RPMI7951 (cell line): ENCODE measurements around the gene LRP5. TPM values are rescaled to one million over a fixed set of nuclear protein-coding genes. Genes with fewer than 3 reads are reported as not detected.

Experiments used
- DNase-seq: peaks from one replicate; pipeline ENCODE4 v3.0.0-alpha.2; 2012; ENCODE audit warnings: low read depth
- total RNA-seq: library from RNA; depleted of rRNA; stranded (reverse); fragments of >200 nt; shearing (Covaris generic); gene quantifications from 2 replicates; pipeline ENCODE4 v1.2.3, GENCODE V29; 2014; rRNA removed

The LRP5 gene
- total RNA-seq, result 0.48 and 0.59 TPM in 2 replicates

- DNase-seq, result no peak
These were observed at the start of gene LRP5 for GRCh38 chr11:68312117-68312779. LRP5 (plus strand) TSS chr11:68312591; CDS start chr11:68312715, 124 bp downstream.

GRCh38 chr11:68263444-68264035 lies 48.9 kb upstream of the LRP5 start:
- no peak for DNase-seq

- DNase-seq, result no peak
These were observed 48.1 kb upstream of the LRP5 start for GRCh38 chr11:68264244-68264643.

- no peak for DNase-seq
These were observed 47.5 kb upstream of the LRP5 start for GRCh38 chr11:68264741-68265540.

DNA sequence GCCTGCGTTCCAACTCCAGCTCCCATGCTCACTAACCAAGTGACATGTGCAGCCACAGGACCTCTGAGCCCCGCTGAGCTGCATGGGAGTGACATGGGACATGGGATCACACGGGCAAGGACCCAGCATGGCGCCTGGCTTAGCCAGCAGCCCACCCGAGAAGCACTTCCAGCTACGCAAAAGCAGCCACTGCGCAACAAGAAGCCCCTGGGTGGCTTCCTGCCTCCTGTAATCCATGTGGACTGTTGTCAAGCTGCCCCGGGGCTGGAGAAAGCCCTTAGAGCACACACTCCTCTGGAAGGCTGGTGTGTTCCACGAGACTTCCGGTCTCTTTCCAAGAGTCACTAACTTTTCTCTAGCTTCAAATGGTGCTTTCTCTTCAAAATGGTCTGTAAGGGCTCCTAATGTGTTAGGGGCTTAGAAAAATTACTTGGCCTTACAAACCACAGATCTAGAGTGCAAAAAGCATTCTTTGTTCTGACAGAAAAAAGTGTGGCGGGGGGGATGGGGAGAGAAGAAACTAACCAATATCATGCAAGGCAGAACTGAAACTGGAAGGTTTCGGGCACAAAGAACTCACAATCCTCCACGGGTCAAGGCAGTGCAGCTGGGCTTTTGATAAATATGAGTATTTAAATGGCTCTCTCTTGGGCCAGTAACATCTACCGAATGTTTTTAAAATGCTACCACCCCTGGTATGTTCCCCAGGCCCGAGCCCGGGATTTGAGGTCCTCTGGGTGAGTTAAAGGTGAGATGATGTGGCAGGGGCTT lies 46.1 kb upstream of the LRP5 start:
- DNase-seq, result peak; percentile 34

- no peak for DNase-seq
These were observed 45.2 kb upstream of the LRP5 start for GRCh38 chr11:68266936-68267880.

DNA sequence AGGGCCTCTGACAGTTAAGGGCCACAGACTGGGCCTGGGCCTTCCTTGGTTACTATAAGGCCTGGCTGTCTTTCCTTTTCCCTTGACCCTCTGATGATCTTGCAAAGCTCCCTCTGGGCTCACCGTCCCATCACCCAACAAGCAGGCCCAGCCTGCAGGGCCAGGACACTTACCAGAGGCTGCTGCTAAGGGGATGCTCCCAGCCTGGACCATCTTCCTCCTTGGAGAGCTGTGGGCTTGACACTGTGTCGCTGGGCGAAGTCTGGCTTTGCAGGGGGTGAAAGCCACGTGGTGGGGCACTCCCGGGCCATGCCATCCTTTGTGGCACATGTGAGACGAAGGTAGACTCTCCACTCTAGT lies 44.5 kb upstream of the LRP5 start:
- DNase-seq, result no peak

DNA sequence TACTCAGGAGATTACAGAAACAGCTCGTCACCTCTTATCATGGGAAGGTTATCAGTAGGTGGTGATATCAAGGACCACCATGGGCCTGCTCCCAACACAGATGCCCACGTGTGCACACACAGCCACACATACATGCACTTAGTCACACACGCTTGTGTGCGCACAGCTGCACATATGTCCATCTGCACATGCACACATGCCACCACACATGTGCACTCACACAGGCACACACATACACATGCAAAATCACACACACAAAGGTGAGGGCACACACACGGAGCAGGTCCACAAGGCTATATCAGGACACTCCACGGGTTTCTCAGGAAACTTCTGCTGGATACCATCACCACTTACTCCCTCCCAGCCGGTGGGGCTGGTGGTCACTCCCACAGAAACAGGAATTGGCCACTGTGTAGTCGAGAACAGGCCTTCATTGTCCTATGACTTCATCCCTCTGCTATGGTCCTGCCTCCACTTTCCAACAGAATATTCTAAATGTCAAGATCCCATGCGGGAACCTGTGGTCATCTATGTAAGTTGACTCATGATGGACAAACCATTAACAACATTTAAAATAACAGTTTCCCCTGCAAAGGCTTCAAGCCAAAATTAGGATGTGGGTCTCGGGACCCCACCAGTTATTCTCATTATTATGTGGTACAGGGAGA lies 42.8 kb upstream of the LRP5 start:
- DNase-seq, result peak; percentile 80

DNA sequence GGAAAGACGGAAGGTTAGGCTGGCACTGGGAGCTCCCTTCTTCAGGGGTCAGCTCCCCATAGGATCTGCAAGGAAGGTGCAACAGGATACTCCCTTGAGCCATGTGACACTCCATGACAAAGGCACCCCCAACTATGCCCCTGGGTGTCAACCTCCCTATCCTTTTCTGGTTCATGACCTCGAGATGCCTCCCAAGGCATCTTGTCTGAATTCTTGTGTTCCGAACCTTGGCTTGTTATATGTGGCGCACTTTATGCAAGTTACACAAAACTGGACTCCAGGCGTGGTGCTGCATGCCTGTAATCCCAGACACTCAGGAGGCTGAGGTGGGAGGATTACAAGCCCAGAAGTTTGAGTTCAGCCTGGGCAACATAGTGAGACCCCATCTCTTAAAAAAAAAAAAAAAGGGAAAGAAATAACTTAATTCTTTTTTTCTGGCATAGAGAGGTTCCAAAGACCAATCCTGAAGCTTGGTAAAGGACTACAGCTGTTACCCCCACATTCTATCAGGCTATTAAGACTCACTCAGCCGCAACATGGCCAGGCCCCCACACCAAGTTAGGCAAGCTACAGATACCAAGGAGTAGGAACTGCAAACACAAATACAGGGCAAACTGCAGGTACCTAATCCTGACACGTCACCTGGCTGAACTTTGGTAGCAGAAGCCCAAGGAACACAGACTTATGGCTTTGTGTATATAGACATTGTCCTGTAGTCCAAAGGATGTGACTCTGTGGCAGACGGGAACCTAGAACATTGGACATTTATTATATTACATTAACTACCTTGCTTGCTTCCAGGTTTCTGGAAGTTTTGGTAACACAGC lies 42.0 kb upstream of the LRP5 start:
- DNase-seq, result no peak

DNA sequence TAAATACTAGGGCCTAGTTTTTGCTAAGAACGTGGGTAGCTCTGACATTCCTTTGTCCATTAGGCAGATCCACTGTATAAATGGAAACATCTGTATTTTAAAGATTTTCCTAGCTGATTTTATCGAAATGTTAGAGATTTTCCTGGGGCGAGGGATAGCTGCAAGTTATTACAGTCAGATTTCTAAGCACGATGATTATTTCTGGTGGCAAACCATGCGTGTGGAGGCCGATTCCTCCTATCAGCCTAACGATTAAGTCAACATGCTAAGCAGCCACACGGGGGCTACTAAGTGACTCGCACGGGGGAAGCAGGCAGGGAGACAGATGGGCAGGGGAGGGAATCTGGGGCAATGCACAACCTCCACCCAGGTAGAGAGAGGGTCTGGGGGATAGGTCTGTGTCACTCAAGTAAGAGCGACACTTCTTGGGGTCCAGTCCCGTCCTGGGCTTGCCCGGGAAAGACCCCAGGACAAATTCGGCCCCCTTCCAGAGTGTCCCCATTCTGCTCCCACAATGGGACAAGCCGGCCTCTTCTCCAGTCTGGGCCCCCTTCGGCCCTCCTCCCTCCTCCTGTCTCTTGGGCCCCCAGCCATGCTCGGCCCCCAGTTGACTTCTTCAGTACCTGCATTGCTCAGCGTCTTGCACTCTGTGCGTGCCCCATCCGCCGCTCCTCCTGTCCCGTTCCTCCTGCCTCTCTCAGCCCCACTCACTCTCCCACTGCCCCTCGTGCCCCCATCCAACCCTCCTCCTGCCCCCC lies 41.2 kb upstream of the LRP5 start:
- DNase-seq, result peak; percentile 83

DNA sequence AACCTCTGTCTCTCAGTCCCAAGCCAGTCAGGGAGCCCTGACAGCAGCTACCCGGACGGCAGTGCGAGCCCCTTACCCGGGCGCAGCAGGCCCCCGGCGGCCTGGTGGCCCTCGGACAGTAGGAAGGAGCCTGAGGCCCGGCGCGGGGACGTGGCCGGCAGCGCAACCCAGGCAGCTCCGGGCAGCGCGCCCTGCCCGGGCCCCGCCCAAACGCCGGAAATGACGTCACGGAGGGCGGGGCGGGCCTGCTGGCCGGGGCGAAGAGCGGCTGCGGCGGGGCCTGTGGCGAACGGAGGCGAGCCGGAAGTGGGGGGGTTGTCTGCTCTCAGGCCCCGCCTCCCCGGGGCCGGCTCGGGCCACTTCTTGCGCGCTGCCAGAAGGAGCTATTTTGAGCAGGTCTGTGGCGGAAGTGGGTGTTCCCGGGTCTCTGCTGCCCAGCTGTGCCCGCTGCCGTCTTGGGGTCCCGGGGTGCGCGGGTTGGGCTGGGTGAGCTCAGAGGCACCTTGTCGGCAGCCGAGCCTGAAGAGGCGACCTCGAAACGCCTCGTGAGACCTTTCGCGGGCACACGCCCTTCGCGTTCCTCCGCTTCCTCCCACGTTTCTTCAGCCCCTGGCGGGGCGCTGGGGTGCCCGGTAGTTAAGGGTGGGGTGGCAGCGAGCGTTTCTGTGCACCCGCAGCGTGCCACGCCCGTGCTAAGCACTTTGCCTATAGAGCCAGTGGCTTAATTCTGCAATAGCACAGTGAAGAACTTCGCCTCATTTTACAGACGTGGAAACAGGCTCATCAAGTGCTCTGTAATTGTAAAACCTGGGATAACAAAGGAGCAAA lies 40.4 kb upstream of the LRP5 start, which contains the start of gene C11orf24:
Gene C11orf24, minus strand, starts transcription at position 193 of the 828 bp plus-strand sequence. CDS start 8,206 bp downstream, outside the sequence.
- peak; percentile 94 for DNase-seq

DNA sequence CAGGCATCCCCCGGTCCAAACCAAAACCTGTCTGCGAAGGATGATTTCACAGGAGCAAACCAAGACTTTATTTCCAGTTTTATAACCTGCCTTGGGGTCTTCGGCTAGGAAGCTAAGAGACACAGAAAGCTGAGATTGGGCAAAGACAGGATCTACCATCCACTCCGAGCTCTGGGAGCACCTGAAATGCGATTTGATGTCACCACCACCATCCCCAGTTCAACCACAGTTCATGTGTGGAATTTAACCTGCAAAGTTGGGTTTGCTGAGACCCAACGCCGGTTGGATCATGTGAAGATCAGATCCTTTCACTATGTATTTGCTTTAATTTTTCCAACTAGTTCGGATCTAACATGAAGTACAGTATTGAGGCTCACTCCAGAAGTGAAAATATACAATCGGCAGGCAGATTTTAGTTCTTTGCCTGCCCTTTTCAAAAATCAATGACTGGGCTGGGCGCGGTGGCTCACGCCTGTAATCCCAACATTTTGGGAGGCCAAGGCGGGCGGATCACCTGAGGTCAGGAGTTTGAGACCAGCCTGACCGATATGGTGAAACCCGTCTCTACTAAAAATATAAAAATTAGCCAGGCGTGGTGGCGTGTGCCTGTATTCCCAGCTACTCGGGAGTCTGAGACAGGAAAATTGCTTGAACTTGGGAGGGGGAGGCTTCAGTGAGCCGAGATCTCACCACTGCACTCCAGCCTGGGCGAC lies 39.2 kb upstream of the LRP5 start:
- DNase-seq, result no peak

GRCh38 chr11:68274306-68274705 lies 38.1 kb upstream of the LRP5 start:
- no peak for DNase-seq

DNA sequence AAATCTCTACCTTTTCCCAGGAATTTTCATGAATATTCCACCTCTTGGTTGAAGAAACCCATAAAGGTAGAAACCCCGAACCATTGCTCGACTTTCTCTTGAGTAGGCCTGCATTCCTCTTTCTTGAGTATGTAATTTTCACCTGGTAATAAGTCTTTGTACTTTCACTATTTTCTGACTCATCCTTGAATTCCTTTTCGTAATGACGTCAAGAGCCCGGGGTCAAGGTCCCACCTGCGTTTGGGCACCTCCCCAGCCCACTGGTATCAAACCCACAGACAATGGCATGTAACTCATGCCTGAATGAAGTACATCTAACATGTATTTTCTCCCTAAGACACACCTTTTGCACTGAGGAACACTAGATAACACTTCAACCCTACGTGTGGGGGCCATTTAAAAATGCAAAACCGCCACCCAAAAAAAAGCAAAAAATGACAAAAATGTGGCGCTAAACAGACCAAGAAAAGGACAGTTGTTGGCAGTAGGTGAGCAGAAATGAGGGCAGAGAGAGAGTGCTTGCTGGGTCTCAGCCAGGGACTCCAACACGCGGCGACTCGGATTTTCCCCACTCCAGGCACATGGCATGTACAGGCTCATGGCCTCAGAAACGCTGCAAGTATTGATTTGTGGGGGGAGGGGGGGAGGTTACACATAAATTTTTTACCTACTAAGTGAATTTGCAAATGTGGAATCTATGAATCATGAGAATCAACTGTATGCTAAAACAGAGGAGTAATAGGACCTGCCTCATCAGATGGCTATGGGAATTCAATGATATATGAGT lies 36.5 kb upstream of the LRP5 start:
- DNase-seq, result no peak

GRCh38 chr11:68276861-68277260 lies 35.5 kb upstream of the LRP5 start:
- DNase-seq, result no peak

DNA sequence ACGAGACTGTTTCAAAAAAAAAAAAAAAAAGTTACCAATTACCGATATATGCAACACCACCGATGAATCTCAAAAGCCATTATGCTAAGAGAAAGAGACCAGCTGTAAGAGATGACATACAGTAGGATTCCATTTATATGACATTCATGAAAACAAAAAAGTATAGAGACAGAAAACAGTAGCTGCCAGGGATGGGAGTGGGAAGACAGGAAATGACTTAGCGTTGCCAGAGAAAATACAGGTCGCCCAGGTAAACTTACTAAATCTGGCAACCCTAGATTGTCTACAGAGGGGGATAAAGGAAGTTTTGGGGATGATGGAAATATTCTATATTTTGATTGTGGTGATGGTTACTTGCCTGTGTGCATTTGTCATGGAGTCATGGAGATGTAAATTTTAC lies 32.7 kb upstream of the LRP5 start:
- no peak for DNase-seq
